ENCODE measurements around the gene YIPF3. TPM values are rescaled to one million over a fixed set of nuclear protein-coding genes. Genes with fewer than 3 reads are reported as not detected.

YIPF3 gene
- total RNA-seq, 1 experiment from 2014 or later = 81.3 TPM

DNA sequence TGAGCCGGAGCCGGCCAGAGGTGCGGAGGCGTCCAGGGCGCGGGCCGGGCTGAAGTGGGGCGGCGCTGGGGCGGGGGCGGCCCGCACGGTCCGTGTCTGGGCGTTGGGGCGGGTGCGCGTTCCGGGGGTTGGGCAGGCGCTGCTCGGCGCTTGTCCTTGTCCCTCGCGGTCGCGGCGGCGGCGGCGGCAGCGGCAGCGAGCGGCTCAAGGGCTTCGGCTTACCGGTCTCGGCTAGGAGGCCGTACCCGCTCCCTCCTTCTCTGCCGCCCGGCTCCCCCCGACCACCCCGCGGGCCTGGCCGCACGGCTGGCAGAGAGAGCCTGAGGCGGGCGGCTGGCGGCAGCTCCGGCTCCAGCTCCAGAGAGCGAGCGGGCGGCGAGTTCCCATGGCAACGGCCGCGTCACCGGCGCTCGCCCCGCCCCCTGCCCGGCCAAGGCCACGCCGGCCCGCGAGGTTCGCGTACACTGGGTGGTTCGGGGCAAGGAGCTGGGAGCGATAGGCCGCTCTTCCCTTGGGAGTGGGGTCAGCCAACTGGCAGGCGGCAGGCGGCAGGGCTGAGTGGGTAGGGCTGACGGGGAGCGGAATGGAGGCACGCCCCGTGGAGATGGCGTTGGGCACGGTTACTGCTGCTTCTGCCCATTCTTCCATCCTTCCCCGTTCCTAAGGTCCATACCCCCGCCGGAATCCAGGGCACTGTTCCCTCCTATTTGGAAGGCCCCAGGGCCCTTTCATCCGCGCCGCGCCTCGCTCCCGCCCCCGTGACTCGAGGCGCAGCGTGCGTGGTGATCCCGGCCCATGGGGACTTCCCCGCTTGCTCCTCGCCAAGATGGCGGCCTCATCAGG is 6.5 kb downstream of the YIPF3 start, which contains the start of gene LRRC73:
Gene LRRC73, minus strand, starts transcription at position 363 of the 843 bp plus-strand sequence. CDS start 561 bp downstream, outside the sequence.
- Mint-ChIP-seq H3K4me1 (peaks cover 27% of the 10 kb centered on the region), H3K27ac (no peak within 1 kb of the TSS), H3K4me3 (peak within 1 kb of the TSS; percentile 88), H3K9me3 (no peaks in the 10 kb centered on the region), H3K27me3 (ENCODE audit: low read depth) (peaks cover 28% of the 10 kb centered on the region), H3K36me3 (peaks cover 34% of the 10 kb centered on the region)
- DNase-seq (ENCODE audit: low spot score) (peak; percentile 84), ATAC-seq (peak; percentile 56)
- ChIA-PET POLR2A (interaction anchor here (1.1 to 1.4 kb wide), 3 partner anchors 18 to 581 kb away, joined by 3 to 4 read pairs (median 3); partner anchors contain the start of genes CNPY3 and CUL9), CTCF (interaction anchor here (0.7 to 3.1 kb wide), 16 partner anchors 9 to 281 kb away, joined by 3 to 31 read pairs (median 4); partner anchors contain the start of genes DNPH1, TJAP1 and ZNF318)
- TF ChIP-seq FOXK1 (CRISPR knock-in tag; IDR thresholded peaks at IDR 0.05) (no peak; the same call in 1 of the 2 replicates), ETV6 (CRISPR knock-in tag; IDR thresholded peaks at IDR 0.05) (peak; percentile 76; the same call in 1 of the 2 replicates), SP1 (CRISPR knock-in tag; conservative IDR thresholded peaks at IDR 0.05) (peak; percentile 43; the same call in 1 of the 2 replicates), OVOL2 (CRISPR knock-in tag; IDR thresholded peaks at IDR 0.05; ENCODE audit: borderline replicate concordance) (no peak), NR2C2 (CRISPR knock-in tag; IDR thresholded peaks at IDR 0.05) (no peak), GABPB1 (CRISPR knock-in tag; IDR thresholded peaks at IDR 0.05) (0 out of 2 replicates have a peak, but pooled peaks have one; percentile 38), CREB1 (CRISPR knock-in tag; IDR thresholded peaks at IDR 0.05) (no peak), MYBL2 (CRISPR knock-in tag; IDR thresholded peaks at IDR 0.05) (no peak), NFATC4 (CRISPR knock-in tag; IDR thresholded peaks at IDR 0.05) (no peak; the same call in 1 of the 2 replicates), CREM (CRISPR knock-in tag; IDR thresholded peaks at IDR 0.05) (peak; percentile 65)
- TF ChIP-seq, protein P1, sequence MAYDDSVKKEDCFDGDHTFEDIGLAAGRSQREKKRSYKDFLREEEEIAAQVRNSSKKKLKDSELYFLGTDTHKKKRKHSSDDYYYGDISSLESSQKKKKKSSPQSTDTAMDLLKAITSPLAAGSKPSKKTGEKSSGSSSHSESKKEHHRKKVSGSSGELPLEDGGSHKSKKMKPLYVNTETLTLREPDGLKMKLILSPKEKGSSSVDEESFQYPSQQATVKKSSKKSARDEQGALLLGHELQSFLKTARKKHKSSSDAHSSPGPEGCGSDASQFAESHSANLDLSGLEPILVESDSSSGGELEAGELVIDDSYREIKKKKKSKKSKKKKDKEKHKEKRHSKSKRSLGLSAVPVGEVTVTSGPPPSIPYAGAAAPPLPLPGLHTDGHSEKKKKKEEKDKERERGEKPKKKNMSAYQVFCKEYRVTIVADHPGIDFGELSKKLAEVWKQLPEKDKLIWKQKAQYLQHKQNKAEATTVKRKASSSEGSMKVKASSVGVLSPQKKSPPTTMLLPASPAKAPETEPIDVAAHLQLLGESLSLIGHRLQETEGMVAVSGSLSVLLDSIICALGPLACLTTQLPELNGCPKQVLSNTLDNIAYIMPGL (CRISPR knock-in tag; IDR thresholded peaks at IDR 0.05) = no peak
- TF ChIP-seq, protein P2, sequence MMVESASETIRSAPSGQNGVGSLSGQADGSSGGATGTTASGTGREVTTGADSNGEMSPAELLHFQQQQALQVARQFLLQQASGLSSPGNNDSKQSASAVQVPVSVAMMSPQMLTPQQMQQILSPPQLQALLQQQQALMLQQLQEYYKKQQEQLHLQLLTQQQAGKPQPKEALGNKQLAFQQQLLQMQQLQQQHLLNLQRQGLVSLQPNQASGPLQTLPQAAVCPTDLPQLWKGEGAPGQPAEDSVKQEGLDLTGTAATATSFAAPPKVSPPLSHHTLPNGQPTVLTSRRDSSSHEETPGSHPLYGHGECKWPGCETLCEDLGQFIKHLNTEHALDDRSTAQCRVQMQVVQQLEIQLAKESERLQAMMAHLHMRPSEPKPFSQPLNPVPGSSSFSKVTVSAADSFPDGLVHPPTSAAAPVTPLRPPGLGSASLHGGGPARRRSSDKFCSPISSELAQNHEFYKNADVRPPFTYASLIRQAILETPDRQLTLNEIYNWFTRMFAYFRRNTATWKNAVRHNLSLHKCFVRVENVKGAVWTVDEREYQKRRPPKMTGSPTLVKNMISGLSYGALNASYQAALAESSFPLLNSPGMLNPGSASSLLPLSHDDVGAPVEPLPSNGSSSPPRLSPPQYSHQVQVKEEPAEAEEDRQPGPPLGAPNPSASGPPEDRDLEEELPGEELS (CRISPR knock-in tag; IDR thresholded peaks at IDR 0.05) = peak; percentile 13; the same call in 1 of the 2 replicates
- TF ChIP-seq, protein P3, sequence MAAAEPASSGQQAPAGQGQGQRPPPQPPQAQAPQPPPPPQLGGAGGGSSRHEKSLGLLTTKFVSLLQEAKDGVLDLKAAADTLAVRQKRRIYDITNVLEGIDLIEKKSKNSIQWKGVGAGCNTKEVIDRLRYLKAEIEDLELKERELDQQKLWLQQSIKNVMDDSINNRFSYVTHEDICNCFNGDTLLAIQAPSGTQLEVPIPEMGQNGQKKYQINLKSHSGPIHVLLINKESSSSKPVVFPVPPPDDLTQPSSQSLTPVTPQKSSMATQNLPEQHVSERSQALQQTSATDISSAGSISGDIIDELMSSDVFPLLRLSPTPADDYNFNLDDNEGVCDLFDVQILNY (CRISPR knock-in tag; IDR thresholded peaks at IDR 0.05) = 0 out of 2 replicates have a peak, but pooled peaks have one; percentile 55
- TF ChIP-seq, protein P4, sequence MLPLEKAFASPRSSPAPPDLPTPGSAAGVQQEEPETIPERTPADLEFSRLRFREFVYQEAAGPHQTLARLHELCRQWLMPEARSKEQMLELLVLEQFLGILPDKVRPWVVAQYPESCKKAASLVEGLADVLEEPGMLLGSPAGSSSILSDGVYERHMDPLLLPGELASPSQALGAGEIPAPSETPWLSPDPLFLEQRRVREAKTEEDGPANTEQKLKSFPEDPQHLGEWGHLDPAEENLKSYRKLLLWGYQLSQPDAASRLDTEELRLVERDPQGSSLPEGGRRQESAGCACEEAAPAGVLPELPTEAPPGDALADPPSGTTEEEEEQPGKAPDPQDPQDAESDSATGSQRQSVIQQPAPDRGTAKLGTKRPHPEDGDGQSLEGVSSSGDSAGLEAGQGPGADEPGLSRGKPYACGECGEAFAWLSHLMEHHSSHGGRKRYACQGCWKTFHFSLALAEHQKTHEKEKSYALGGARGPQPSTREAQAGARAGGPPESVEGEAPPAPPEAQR (CRISPR knock-in tag; IDR thresholded peaks at IDR 0.05) = no peak
- TF ChIP-seq, protein P5, sequence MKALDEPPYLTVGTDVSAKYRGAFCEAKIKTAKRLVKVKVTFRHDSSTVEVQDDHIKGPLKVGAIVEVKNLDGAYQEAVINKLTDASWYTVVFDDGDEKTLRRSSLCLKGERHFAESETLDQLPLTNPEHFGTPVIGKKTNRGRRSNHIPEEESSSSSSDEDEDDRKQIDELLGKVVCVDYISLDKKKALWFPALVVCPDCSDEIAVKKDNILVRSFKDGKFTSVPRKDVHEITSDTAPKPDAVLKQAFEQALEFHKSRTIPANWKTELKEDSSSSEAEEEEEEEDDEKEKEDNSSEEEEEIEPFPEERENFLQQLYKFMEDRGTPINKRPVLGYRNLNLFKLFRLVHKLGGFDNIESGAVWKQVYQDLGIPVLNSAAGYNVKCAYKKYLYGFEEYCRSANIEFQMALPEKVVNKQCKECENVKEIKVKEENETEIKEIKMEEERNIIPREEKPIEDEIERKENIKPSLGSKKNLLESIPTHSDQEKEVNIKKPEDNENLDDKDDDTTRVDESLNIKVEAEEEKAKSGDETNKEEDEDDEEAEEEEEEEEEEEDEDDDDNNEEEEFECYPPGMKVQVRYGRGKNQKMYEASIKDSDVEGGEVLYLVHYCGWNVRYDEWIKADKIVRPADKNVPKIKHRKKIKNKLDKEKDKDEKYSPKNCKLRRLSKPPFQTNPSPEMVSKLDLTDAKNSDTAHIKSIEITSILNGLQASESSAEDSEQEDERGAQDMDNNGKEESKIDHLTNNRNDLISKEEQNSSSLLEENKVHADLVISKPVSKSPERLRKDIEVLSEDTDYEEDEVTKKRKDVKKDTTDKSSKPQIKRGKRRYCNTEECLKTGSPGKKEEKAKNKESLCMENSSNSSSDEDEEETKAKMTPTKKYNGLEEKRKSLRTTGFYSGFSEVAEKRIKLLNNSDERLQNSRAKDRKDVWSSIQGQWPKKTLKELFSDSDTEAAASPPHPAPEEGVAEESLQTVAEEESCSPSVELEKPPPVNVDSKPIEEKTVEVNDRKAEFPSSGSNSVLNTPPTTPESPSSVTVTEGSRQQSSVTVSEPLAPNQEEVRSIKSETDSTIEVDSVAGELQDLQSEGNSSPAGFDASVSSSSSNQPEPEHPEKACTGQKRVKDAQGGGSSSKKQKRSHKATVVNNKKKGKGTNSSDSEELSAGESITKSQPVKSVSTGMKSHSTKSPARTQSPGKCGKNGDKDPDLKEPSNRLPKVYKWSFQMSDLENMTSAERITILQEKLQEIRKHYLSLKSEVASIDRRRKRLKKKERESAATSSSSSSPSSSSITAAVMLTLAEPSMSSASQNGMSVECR (CRISPR knock-in tag; IDR thresholded peaks at IDR 0.05; ENCODE audit: borderline replicate concordance) = peak; percentile 66; the same call in 1 of the 2 replicates
- TF ChIP-seq, protein P6, sequence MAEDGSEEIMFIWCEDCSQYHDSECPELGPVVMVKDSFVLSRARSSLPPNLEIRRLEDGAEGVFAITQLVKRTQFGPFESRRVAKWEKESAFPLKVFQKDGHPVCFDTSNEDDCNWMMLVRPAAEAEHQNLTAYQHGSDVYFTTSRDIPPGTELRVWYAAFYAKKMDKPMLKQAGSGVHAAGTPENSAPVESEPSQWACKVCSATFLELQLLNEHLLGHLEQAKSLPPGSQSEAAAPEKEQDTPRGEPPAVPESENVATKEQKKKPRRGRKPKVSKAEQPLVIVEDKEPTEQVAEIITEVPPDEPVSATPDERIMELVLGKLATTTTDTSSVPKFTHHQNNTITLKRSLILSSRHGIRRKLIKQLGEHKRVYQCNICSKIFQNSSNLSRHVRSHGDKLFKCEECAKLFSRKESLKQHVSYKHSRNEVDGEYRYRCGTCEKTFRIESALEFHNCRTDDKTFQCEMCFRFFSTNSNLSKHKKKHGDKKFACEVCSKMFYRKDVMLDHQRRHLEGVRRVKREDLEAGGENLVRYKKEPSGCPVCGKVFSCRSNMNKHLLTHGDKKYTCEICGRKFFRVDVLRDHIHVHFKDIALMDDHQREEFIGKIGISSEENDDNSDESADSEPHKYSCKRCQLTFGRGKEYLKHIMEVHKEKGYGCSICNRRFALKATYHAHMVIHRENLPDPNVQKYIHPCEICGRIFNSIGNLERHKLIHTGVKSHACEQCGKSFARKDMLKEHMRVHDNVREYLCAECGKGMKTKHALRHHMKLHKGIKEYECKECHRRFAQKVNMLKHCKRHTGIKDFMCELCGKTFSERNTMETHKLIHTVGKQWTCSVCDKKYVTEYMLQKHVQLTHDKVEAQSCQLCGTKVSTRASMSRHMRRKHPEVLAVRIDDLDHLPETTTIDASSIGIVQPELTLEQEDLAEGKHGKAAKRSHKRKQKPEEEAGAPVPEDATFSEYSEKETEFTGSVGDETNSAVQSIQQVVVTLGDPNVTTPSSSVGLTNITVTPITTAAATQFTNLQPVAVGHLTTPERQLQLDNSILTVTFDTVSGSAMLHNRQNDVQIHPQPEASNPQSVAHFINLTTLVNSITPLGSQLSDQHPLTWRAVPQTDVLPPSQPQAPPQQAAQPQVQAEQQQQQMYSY (CRISPR knock-in tag; IDR thresholded peaks at IDR 0.05) = 0 out of 2 replicates have a peak, but pooled peaks have one; percentile 7

Data from WTC11 (cell line).